GM13977 (cell line): ENCODE results near the gene VSTM2L.

ENCODE experiments used
- DNase-seq: peaks from one replicate; pipeline ENCODE4 v3.0.0; 2012; ENCODE audit warnings: low spot score
- CTCF ChIP-seq: IDR thresholded peaks from 2 replicates; pipeline ENCODE4 v1.5.1; 2012; ENCODE audit warnings: mild to moderate bottlenecking, control low read depth; ENCODE audit not compliant: insufficient read depth; ENCODE audit errors: extremely low read depth, missing control alignments
- in situ Hi-C: fragments of 300-500 bp; cut with MboI; formaldehyde crosslinking; loops from one replicate; pipeline ENCODE4 v1.12.0; 2022; ENCODE audit warnings: low sequenced_read_pairs, low pct_unique_long_range_greater_than_20kb, mixed read lengths, inconsistent platforms; ENCODE audit not compliant: unreplicated experiment

VSTM2L gene

GRCh38 chr20:37913567-37914366 lies 10.8 kb downstream of the VSTM2L start:
- TF ChIP-seq CTCF = no peak
- DNase-seq = no peak
- in situ Hi-C loops = no loop called here

GRCh38 chr20:37914367-37914671 lies 11.4 kb downstream of the VSTM2L start:
- no peak for DNase-seq
- in situ Hi-C loops = no loop called here
- TF ChIP-seq CTCF = no peak

GRCh38 chr20:37914672-37915433 lies 11.9 kb downstream of the VSTM2L start:
- in situ Hi-C loops = no loop called here
- peak; percentile 59 for DNase-seq
- no peak for TF ChIP-seq CTCF

- in situ Hi-C loops = no loop called here
- TF ChIP-seq CTCF = no peak
- no peak for DNase-seq
Observed at GRCh38 chr20:37915434-37915787, 12.5 kb downstream of the VSTM2L start.

GRCh38 chr20:37915800-37916570 lies 13.1 kb downstream of the VSTM2L start:
- in situ Hi-C loops = no loop called here
- no peak for TF ChIP-seq CTCF
- no peak for DNase-seq

GRCh38 chr20:37917461-37917860 lies 14.5 kb downstream of the VSTM2L start:
- in situ Hi-C loops = no loop called here
- DNase-seq = no peak
- no peak for TF ChIP-seq CTCF
